Right ventricle myocardium inferior (tissue), 1 donor: ENCODE measurements around the gene SCYL2. TPM values are rescaled to one million over a fixed set of nuclear protein-coding genes. Genes with fewer than 3 reads are reported as not detected.
"Not testable (repeated sequence)": the region's sequence is repeated elsewhere in the genome, so short reads cannot be mapped to it uniquely, and the experiment has no call there.

Experiments used
- ATAC-seq: fragments of 200-7000 bp; cut with Tn5 transposase; one replicate; pipeline ENCODE4 v1.9.1; 2020; ENCODE audit warnings: mild to moderate bottlenecking, moderate library complexity
- DNase-seq: peaks from one replicate; pipeline ENCODE4 v3.0.0; 2021; ENCODE audit errors: missing footprints
- intact Hi-C: fragments of 100-400 bp; cut with DNase I; formaldehyde crosslinking; loops from one replicate; pipeline ENCODE4 v1.11.0; 2022
- long read RNA-seq: library from polyadenylated mRNA; unstranded; transcript quantifications from one replicate; pipeline ENCODE4 v2.0.0, GENCODE V29; 2021
- total RNA-seq: library from RNA; stranded (reverse); fragmentation: NEBNext Ultra II Directional; extraction: Animal tissue kit (Norgen Biotek cat#: 25700); gene quantifications from one replicate; pipeline ENCODE4 v1.2.1, GENCODE V29; 2021
- donor health status: DM: no; HTN: yes; CAD: no; lungs with severe emphysema.

The SCYL2 gene, protein sequence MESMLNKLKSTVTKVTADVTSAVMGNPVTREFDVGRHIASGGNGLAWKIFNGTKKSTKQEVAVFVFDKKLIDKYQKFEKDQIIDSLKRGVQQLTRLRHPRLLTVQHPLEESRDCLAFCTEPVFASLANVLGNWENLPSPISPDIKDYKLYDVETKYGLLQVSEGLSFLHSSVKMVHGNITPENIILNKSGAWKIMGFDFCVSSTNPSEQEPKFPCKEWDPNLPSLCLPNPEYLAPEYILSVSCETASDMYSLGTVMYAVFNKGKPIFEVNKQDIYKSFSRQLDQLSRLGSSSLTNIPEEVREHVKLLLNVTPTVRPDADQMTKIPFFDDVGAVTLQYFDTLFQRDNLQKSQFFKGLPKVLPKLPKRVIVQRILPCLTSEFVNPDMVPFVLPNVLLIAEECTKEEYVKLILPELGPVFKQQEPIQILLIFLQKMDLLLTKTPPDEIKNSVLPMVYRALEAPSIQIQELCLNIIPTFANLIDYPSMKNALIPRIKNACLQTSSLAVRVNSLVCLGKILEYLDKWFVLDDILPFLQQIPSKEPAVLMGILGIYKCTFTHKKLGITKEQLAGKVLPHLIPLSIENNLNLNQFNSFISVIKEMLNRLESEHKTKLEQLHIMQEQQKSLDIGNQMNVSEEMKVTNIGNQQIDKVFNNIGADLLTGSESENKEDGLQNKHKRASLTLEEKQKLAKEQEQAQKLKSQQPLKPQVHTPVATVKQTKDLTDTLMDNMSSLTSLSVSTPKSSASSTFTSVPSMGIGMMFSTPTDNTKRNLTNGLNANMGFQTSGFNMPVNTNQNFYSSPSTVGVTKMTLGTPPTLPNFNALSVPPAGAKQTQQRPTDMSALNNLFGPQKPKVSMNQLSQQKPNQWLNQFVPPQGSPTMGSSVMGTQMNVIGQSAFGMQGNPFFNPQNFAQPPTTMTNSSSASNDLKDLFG
- total RNA-seq = 30.5 TPM
- long read RNA-seq, full-length matches to known transcripts = 5 of 8 reads
- long read RNA-seq, partial matches to known transcripts = 0 of 8 reads
- long read RNA-seq, other reads (novel, unspliced or antisense) = 3 of 8 reads

DNA sequence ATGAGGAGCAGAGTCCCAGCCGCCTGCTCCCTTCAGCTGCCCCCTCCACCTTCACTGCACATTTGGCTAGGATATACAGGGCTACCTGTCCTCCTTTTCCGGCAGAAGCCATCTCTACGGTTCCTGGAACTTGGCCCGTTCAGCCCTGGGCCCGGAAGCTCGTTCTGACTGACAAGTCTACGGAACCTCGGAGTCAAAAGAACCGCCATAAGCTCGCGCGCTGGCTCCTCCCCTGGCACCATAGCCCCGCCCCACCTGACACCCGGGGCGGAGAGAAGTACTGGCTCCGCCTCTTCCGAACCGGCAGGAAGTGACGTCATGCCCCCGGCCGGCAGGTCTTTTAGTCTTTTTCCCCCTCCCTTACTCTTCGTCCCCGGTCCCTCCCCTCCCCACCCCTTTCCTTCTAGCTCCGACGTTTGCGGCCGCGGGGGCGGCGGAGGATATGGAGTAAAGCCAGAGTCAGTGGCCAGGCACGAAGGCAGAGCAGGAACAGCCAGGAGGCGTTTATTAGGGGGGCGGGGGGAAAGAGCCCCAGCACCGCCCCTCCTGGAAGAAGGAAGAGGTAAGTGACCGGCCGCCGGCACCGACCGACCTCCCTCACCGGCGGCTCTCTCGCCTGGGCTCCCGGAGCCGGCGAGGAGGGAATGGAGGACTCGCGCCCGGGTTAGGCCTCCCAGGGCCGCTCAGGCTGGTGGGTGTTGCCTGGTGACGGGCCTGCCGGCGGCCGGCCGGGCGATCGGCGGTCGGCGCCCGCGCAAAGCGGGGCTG lies at the start of gene SCYL2, which contains the start of gene DEPDC4:
TSS of gene SCYL2 (plus strand) at position 343 of the 768 bp plus-strand sequence. CDS start 15,794 bp downstream, outside the sequence.
TSS of gene DEPDC4 (minus strand) at position 245 of the 768 bp plus-strand sequence. CDS start at position 242, 3 bp downstream.
- intact Hi-C loops = loop anchor here (2.0 kb wide), 1 partner anchor 66 kb away; the partner anchor contains the start of gene ACTR6
- DNase-seq = peak; percentile 98
- ATAC-seq = peak; percentile 98

DNA sequence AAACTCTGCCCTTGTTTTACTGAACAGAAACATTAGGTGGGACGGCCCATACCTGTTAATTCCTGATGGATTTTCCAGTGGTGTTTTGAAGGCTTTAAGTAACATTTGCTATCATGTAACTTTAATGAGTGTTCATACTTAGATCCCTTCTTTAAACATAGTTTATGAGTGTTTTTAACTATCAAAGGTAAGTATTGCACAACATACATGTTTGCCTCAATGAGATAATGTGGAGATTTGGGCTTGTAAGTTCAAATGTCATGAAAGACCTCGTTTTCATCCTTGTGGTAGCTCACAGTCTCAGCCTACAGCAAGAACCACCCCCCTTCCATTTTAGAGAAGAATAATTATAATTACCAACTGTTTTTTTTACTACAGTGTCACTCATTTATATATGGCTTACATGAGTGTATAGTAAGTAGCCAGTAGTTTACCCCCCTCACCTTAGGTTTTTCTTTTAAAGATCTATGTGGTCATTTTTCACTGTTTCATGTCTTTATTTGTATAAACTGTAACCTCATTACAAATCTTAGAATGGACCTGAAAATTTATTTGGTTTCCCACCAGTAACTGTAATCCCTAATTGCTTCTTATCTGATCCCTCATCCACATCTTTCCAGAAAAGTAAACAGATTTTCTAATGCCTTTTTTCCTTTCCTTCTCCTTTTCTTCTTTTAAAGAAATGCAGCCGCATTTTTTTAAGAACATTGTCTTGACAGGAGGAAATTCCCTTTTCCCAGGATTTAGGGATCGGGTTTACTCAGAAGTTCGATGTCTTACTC lies 47.5 kb upstream of the SCYL2 start:
- ATAC-seq (no peak), DNase-seq (no peak)
- intact Hi-C loops = no loop called here

DNA sequence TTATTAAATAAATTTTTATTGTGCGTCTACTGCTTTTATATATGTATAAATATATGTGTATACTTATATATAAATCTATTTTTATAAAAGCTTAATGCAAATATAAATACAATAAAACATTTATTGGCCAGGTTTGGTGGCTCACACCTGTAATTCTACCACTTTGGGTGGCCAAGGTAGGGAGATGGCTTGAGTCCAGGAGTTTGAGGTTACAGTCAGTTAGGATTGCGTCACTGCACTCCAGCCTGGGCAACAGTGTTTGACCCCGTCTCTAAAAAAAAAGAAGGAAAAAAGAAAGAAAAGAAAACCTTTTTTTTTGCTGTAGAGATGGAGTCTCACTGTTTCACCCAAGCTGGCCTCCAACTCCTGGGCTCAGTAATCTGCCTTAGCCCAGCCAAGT lies 45.5 kb upstream of the SCYL2 start:
- no peak for ATAC-seq
- intact Hi-C loops = no loop called here
- DNase-seq = no peak

DNA sequence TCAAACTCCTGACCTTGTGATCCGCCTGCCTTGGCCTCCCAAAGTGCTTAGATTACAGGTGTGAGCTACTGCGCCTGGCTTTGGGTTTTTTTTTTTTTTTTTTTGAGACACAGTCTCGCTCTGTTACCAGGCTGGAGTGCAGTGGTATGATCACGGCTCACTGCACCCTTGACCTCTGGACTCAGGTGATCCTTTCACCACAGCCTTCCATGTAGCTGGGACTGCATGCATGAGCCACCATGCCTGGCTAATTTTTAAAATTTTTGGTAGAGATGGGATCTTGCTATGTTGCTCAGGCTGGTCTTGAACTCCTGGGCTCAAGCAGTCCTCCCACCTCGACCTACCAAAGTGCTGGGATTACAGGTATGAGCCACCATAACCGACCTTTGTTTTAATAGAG lies 44.8 kb upstream of the SCYL2 start:
- DNase-seq, intact Hi-C loops, ATAC-seq: not testable (repeated sequence)

DNA sequence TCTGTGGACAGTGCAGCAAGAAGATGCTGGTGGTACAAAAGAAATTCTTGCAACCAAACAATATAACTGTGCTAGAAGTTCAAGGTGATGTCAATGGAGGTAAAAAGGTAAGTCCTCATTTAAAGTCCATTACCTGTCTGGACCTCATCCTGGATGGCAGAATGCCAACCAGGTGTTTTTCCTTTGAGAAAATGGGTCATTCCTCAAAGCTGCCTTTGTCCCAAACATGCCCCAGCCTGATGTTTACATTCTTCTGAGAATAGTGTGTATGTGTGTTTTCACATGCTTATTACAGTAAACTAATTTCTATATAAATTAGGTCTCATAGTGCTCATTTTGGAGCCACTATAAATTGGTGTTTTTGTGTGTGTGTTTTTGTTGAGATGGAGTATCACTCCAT lies 41.5 kb upstream of the SCYL2 start:
- intact Hi-C loops = no loop called here
- no peak for ATAC-seq
- no peak for DNase-seq

DNA sequence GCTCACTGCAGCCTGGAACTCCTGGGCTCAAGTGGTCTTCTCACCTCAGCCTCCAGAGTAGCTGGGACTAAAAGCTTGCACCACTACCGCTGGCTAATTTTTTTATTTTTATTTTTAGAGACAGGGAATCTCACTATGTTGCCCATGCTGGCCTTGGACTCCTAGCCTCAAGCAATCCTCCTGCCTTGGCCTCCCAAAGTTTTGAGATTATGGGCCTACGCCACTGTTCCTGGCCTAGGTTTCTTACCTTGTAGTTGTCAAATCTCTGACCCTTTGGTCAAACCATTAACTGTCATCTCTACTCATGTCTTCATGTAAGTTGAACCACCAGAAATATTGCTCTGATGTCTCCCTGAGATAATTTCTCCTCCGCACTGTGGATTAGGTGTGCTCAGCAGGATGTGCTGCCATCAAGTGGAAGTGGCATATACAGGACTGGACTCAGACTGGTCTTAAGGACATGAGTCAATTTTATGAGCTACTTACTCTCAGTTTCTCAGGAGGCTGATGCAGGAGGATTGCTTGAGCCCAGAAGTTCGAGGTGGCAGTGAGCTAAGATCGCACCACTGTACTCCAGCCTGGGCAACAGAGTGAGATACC lies 37.8 kb upstream of the SCYL2 start:
- intact Hi-C loops = no loop called here
- no peak for ATAC-seq
- DNase-seq = no peak

DNA sequence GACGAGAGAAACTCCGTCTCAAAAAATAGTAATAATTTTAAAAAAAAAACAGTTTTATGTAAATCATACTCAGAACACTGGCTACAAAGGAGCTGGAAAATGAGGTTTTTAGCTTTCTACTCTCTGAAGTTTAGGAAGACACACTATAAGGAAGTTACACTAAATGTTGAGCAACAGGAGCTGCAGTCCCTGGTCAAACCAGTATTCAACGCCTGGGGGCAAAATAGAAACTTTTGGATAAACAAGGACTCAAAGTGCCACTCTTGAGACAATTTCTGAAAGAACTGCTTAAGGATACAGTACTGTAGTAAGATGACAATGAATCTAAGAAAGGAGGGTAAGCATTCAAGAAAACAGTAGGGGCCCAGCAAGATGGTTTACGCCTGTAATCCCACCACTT lies 37.1 kb upstream of the SCYL2 start:
- no peak for ATAC-seq
- DNase-seq = no peak
- intact Hi-C loops = loop anchor here (5.0 kb wide), 2 partner anchors 322 to 502 kb away; no protein-coding TSS in a partner anchor

DNA sequence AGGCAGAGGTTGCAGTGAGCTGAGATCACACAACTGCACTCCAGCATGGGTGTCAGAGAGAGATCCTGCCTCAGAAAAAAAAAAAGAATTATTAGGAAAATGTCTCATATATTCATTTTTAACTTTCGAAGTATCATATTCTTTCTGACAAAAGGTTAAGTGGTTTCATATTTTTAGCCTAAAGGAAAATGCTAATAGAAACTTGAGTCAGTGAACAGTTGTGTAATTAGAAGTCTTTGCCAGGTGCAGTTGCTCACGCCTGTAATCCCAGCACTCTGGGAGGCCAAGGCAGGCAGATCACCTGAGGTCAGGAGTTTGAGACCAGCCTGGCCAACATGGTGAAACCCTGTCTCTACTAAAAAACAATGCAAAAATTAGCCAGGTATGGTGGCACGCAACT lies 35.1 kb upstream of the SCYL2 start:
- ATAC-seq, DNase-seq: not testable (repeated sequence)
- intact Hi-C loops = loop anchor here (5.0 kb wide), 2 partner anchors 320 to 500 kb away; no protein-coding TSS in a partner anchor

DNA sequence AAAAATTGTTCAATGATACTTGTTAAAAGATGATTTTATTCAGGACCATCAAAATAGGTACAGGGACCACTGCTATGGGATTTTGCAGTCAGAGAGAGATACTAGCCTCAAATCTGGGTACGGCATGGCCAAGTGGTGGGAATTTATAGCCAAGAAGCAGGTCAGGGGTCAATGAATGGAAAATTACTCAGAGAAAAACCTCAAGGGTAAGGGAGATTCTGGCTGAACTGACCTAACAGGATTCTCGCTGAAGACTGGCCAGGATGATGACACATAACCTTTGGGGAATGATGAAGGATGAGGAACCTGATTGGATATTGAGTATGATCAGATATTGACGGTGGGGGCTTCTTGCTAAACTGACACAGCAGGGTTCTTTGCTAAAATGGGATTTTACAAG lies 32.8 kb upstream of the SCYL2 start:
- intact Hi-C loops = loop anchor here (5.0 kb wide), 2 partner anchors 318 to 498 kb away; no protein-coding TSS in a partner anchor
- DNase-seq (no peak), ATAC-seq (no peak)

DNA sequence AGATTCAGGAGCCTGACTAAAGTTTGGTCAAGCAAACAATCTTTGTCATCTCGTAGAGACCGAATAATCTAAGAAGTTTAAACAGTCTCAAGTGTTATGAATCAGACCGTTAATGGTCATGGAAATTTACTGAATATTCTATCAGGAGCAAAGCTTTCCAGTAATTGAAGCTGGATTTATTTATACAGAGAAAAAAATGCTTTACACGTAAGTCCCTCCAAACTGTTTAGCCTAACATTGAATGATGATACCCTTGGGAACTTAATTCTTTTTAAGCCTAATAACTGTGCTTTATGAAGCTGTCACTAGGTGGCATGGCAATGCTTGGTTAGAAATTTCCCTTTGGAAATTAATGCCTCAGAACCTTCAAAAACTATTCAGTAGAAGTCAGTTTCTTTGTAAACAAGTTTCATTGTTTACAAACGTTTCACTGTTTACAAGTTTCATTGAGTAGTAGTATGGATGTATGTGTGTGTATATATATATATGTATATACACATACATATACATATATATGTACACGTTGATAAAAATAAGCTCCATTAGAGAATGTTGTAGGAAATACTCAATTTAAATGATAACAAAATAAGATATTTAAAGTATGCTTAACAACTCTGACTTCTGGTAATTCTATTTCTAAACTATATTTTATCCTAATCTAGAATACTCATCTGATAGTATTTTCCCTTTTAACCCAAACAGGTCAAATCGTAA lies 32.2 kb upstream of the SCYL2 start:
- ATAC-seq (no peak), DNase-seq (no peak)
- intact Hi-C loops = loop anchor here (5.0 kb wide), 2 partner anchors 318 to 498 kb away; no protein-coding TSS in a partner anchor

DNA sequence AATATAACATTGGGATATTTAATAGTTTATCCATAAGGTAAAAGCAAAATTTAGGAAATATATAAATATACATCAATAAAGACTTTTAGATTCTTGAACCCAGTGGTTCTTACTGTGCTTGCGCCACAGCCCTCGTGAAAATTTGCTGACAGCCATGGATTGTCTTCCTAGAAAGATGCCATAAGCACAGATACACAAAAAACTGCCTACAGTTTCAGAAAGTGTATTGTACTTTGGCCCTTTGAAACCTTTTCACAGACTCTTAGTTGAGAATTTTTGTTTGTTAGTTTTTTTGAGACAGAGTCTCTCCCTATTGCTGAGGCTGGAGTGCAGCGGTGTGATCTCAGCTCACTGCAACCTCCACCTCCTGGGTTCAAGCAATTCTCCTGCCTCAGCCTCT lies 28.2 kb upstream of the SCYL2 start:
- no peak for ATAC-seq
- DNase-seq = no peak
- intact Hi-C loops = no loop called here

DNA sequence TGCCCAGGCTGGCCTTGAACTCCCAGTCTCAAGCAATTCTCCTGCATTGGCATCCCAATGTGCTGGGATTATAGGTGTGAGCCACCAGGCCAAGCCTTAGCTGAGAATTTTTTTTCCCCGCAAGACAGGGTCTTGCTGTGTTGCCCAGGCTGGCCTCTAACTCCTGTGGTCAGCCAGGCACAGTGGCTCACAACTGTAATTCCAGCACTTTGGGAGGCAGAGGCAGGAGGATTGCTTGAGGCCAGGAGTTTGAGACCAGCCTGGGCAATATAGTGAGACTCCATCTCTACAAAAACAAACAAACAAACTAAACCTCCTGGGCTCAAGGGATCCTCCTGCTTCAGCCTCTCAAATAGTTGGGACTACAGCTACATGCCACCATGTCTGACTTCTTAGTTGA lies 27.4 kb upstream of the SCYL2 start:
- no peak for ATAC-seq
- DNase-seq = no peak
- intact Hi-C loops = no loop called here

DNA sequence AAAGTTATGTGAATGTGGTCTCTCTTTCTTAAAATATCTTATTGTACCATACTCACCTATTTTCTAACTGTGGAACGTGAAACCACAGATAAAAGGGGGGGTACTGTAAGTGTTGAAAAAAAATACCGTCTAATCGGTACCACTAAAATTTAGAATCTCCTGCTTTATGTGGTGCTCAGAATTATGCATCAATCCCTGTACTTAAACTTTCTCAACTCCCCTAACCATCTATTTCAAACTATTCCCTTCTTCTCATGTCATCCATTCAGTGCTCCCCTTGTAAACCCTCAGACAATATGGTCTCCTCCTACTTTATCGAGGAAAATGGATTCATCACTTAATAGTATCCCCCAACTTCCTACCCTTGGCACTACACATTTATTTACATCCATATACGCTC lies 23.8 kb upstream of the SCYL2 start:
- intact Hi-C loops = no loop called here
- no peak for ATAC-seq
- no peak for DNase-seq

DNA sequence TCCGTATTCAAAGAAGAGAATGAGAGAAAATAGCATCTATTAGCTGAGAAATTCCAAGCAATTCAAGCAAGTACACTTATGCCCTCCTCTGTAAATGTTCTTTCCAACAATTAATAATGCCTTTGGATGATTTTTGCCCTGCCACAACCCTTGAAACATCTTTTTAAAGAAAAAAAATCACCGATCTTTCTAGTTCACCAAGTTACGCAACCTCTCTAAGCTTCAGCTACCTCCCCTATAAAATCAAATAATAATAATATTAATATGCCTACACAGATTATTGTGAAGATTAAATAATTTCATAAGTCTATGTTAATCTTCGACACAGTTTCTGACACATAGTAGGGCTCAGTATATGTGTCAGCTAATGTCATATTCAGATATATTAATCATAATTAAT lies 19.2 kb upstream of the SCYL2 start:
- DNase-seq (no peak), ATAC-seq (no peak)
- intact Hi-C loops = no loop called here

DNA sequence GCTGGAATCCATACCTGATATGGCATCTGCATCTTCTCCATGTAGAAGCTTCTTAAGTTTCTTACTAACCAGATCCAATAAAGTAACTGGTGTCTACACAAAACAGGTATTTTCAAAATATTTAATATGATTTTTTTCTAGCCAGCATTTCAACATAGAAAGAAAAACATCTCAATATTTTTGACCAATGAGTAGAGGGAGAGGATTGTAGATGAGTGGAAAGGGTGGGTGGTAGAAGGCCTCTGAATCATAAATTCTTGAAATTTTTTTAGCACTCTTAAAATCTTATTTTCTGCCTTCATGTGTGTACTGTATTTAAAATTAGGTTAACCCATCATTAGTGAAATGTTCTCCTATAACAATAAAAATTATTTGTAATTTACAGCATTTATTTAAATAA lies 18.1 kb upstream of the SCYL2 start:
- intact Hi-C loops = no loop called here
- ATAC-seq = no peak

DNA sequence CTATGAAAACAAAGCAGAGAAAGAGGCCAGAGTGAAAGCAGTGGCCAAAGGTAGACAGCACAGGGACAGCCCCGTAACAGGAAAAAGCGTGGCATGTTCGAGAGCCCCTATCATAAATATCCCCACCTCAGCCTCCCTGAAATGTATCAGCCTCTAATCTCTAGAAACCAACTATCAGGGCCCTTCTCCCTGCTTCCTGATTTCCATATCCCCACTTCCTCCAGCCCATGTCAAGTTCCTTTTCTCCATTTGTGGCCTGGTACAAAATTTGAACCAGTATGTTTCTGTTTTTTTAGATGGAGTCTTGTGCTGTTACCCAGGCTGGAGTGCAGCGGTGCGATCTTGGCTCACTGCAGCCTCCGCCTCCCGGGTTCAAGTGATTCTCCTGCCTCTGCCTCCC lies 17.0 kb upstream of the SCYL2 start:
- intact Hi-C loops = no loop called here
- no peak for ATAC-seq
- DNase-seq = no peak

More for the DNA sequence above, 18.1 kb upstream of the SCYL2 start:
- DNase-seq = no peak

DNA sequence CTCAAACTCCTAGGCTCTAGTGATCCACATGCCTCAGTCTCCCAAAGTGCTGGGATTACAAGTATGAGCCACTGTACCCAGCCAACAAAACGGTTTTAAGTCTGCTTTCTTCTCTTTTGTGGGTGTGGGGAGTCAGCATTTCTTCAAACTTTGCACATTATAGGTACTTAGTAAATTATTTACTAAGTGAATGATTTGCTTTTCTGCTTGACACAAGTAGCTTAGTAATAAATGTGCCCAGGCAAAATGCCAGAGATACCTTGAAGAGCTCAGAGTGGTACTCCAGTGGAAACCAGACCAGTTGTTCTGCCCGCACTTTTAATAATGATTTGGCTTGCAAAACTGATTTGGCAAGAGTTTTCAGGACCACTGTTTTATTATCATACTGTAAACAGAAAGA lies 15.1 kb upstream of the SCYL2 start:
- intact Hi-C loops = no loop called here
- ATAC-seq = no peak
- DNase-seq = no peak
